K562 (cell line): ENCODE results near the gene TMEM120A. TPM values are rescaled to one million over a fixed set of nuclear protein-coding genes. Genes with fewer than 3 reads are reported as not detected.
"Not testable (repeated sequence)": the region's sequence is repeated elsewhere in the genome, so short reads cannot be mapped to it uniquely, and the experiment has no call there.

Source experiments
- ATAC-seq: fragments of 200-7000 bp; cut with Tn5 transposase; 3 replicates; pipeline ENCODE4 v1.9.1; 2020; ENCODE audit warnings: moderate library complexity
- BruUV-seq: library from RNA; stranded (reverse); fragments of 400-500 nt; replicated peaks from 2 replicates; lab custom pipeline; 2021; lab: Mats Ljungman, UMichigan
- CTCF ChIA-PET: fragments of 300-600 bp; formaldehyde crosslinking; extraction: SDS; loops from one replicate; lab custom pipeline; 2021; ENCODE audit warnings: low intra/inter-chr PET ratio; lab: Yijun Ruan, JAX
- POLR2A ChIA-PET: fragments of 300-600, 350-650 bp; sonication (Branson Sonifier 250); formaldehyde crosslinking; extraction: SDS; loops from one replicate; lab custom pipeline; 2021; ENCODE audit warnings: antibody characterized with exemption, inconsistent platforms; lab: Yijun Ruan, JAX
- DNase-seq, 4 experiments: peaks; one replicate each; pipeline versions ENCODE4 v3.0.0 to v3.0.0-alpha.2; 2011 to 2018; ENCODE audit warnings: low spot score in 3 of 4, mixed read lengths in 3 of 4; ENCODE audit errors: extremely low read depth in 1 of 4
- FAIRE-seq: peaks from 2 replicates; lab custom pipeline; 2011; peaks lifted over from hg19 to GRCh38; lab: Jason Lieb, UNC
- H2AFZ ChIP-seq: 2 replicates; pipeline ENCODE4 v1.6.0; 2011; ENCODE audit warnings: low read depth, low read length, control low read depth, inconsistent platforms
- H3K27ac ChIP-seq: fragments of 200-600 bp; 3 replicates; pipeline ENCODE4 v1.8.0; 2011; ENCODE audit warnings: low read depth, mild to moderate bottlenecking, control low read depth, inconsistent platforms, low read length, moderate library complexity, mixed read lengths; ENCODE audit errors: extremely low read depth
- H3K27me3 ChIP-seq, 2 experiments: fragments of 300-600 bp in 1 of 2; 2 replicates in 1 of 2; 3 replicates in 1 of 2; pipeline versions ENCODE4 v1.6.0 to v1.8.0; 2011; ENCODE audit warnings: inconsistent platforms in 2 of 2, low read length in 2 of 2, mild to moderate bottlenecking in 1 of 2, mixed read lengths in 1 of 2, moderate library complexity in 1 of 2; ENCODE audit not compliant: control insufficient read depth in 2 of 2, insufficient read depth in 2 of 2
- H3K36me3 ChIP-seq: fragments of 300-600 bp; 3 replicates; pipeline ENCODE4 v1.8.0; 2011; ENCODE audit warnings: mild to moderate bottlenecking, low read length, inconsistent platforms; ENCODE audit not compliant: control insufficient read depth, insufficient read depth
- H3K4me1 ChIP-seq, 2 experiments: fragments of 200-600 bp in 1 of 2; replicated peaks in 1 of 2; 2 replicates in 1 of 2; 3 replicates in 1 of 2; pipeline versions ENCODE4 v1.5.1 to v1.8.0; 2011; ENCODE audit warnings: inconsistent platforms in 2 of 2, low read length in 2 of 2, mild to moderate bottlenecking in 1 of 2, mixed read lengths in 1 of 2, moderate library complexity in 1 of 2; ENCODE audit not compliant: control insufficient read depth in 2 of 2, insufficient read depth in 2 of 2
- H3K4me2 ChIP-seq: 2 replicates; pipeline ENCODE4 v1.6.1; 2011; ENCODE audit warnings: low read length, control low read depth, inconsistent platforms, mixed read lengths; ENCODE audit not compliant: insufficient read depth
- H3K4me3 ChIP-seq: fragments of 200-600 bp; sonication (generic), shearing (Covaris generic); 2 replicates; pipeline ENCODE4 v1.5.1; 2016; ENCODE audit warnings: control low read depth, inconsistent platforms
- H3K79me2 ChIP-seq: fragments of 200-600 bp; 3 replicates; pipeline ENCODE4 v1.8.0; 2011; ENCODE audit warnings: low read length, inconsistent platforms; ENCODE audit not compliant: control insufficient read depth, insufficient read depth
- H3K9ac ChIP-seq, 2 experiments: 2 replicates each; pipeline versions ENCODE4 v1.6.0 to v1.6.1; 2011; ENCODE audit warnings: low read depth in 2 of 2, low read length in 2 of 2, control low read depth in 1 of 2, inconsistent platforms in 1 of 2, mild to moderate bottlenecking in 1 of 2, mixed read lengths in 1 of 2; ENCODE audit not compliant: insufficient read depth in 1 of 2
- H3K9me1 ChIP-seq: one replicate; pipeline ENCODE4 v1.6.0; 2011; ENCODE audit warnings: inconsistent platforms, mild to moderate bottlenecking, low read length, moderate library complexity; ENCODE audit not compliant: control insufficient read depth, insufficient read depth
- H3K9me3 ChIP-seq: replicated peaks from 2 replicates; pipeline ENCODE4 v1.5.1; 2011; ENCODE audit warnings: low read depth, low read length, inconsistent platforms; ENCODE audit not compliant: control insufficient read depth, insufficient read depth
- H4K20me1 ChIP-seq: replicated peaks from 2 replicates; pipeline ENCODE4 v1.6.1; 2011; ENCODE audit warnings: low read length, inconsistent platforms, mixed read lengths; ENCODE audit not compliant: control insufficient read depth, insufficient read depth
- ZBTB7A ChIP-seq: IDR thresholded peaks from 2 replicates; pipeline ENCODE4 v1.6.1; 2011; ENCODE audit warnings: low read depth, mild to moderate bottlenecking, low read length, moderate library complexity, borderline replicate concordance; ENCODE audit not compliant: control insufficient read depth
- ZNF316 ChIP-seq: fragments of 450-650 bp; IDR thresholded peaks from 2 replicates; pipeline ENCODE4 v1.6.1; 2016
- WGBS: fragments of 100-300 bp; shearing (Covaris generic); methylation state at CpG from one replicate; pipeline ENCODE4 v1.1.6; 2016; ENCODE audit warnings: low coverage, mixed read lengths; ENCODE audit not compliant: insufficient coverage; ENCODE audit errors: missing lambda C conversion rate; 5-methylcytosine and 5-hydroxymethylcytosine counted together
- in situ Hi-C: fragments of 300-500 bp; cut with MboI; formaldehyde crosslinking; loops from 4 replicates; pipeline ENCODE4 v1.15.0; 2018; ENCODE audit warnings: inconsistent platforms, mixed read lengths
- intact Hi-C: fragments of 100-400 bp; cut with micrococcal nuclease; formaldehyde crosslinking; loops from 2 replicates; pipeline ENCODE4 v1.14.2; 2022
- polyA plus RNA-seq, 8 experiments: library from polyadenylated mRNA; depleted of rRNA in 4 of 8; stranded (reverse) in 5 of 8; unstranded in 3 of 8; fragments of >200 nt; fragmentation: Nextera tagmentation in 2 of 8; fragmentation: Illumina TruSeq in 1 of 8; extraction: Ambion mirVana in 2 of 8; extraction: Trizol in 1 of 8; gene quantifications; 2 replicates each; pipeline versions ENCODE4 v1.2.1 to v1.2.3, GENCODE V29; 2011 to 2014; ENCODE audit warnings: inconsistent platforms in 1 of 8, missing spikeins in 1 of 8
- total RNA-seq, 7 experiments: library from RNA; depleted of rRNA in 6 of 7; stranded (reverse); fragments of >200 nt in 6 of 7; fragmentation: Illumina TruSeq in 2 of 7; extraction: Trizol in 2 of 7; gene quantifications; 2 replicates each; pipeline versions ENCODE4 v1.2.1 to v1.2.3, GENCODE V29; 2011 to 2021; ENCODE audit warnings: low replicate concordance in 1 of 7

Gene TMEM120A
- total and polyA plus RNA-seq, 9 of the 15 experiments (the other 6 are each of a cell fraction or from before 2014, with no cell fraction given): 2.3 to 90.2 (median 22.9) TPM

DNA sequence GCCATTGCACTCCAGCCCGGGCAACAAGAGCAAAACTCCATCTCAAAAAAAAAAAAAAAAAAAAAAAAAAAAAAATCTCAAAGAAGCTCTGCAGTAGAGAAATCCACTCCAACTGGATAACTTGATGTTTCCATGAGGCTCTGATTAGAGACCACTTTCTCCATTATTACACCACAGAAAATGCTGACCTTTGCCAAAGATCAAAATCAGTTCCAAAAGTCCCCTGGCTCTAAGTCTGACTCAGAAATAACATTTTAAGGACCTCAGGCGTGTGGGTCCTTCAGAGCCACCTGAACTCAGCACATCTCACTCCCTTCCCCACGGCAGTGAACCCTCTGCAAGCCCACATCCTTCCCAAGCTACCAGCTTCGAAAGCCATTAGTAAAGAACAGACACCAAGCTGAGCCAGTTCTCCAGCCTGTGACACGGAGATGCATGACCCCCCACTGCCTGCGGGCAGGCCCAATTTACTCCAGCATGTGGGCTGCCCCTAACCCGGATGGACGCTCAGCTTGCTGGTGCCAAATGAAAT lies 13.8 kb upstream of the TMEM120A start:
- BruUV-seq: no TSS peak
- WGBS: 69% methylated on average over 7 of the region's 8 CpGs
- TF ChIP-seq ZNF316 (peak; percentile 58), ZBTB7A (no peak)
- TF ChIP-seq, all 486 proteins: peak for 1
- ChIA-PET CTCF (no interaction called here), POLR2A (interaction anchor here (1.4 kb wide), 1 partner anchor 12 kb away, joined by 4 read pairs; no protein-coding TSS in a partner anchor)
- Histone ChIP-seq H2AFZ (no peak overlapping the region), H3K36me3 (peaks cover 23% of the 10 kb centered on the region), H3K4me3 (no peak overlapping the region), H3K4me1 (peaks cover 0 to 3% of the 10 kb centered on the region in 2 experiments; a peak in 1 of 5 replicates), H3K27ac (no peak overlapping the region), H3K4me2 (no peak overlapping the region), H3K27me3 (no peaks in the 10 kb centered on the region), H3K79me2 (no peaks in the 10 kb centered on the region), H4K20me1 (no peaks in the 10 kb centered on the region), H3K9me3 (no peaks in the 10 kb centered on the region), H3K9me1 (peaks cover 8% of the 10 kb centered on the region), H3K9ac (no peak overlapping the region)
- intact Hi-C loops: no loop called here
- in situ Hi-C loops: loop anchor here (25.0 kb wide), 1 partner anchor 571 kb away; no protein-coding TSS in a partner anchor
- no peak for ATAC-seq
- DNase-seq: peak in 1 of 4 experiments; percentile 6
- no peak for FAIRE-seq

GRCh38 chr7:76005004-76005403 lies 10.6 kb upstream of the TMEM120A start:
- peak overlapping the region in 1 of 2 experiments; percentile 46; a peak in 1 of 4 replicates for H3K9ac ChIP-seq
- in situ Hi-C loops: loop anchor here (25.0 kb wide), 1 partner anchor 568 kb away; no protein-coding TSS in a partner anchor
- H3K9me1 ChIP-seq, ATAC-seq, H4K20me1 ChIP-seq, BruUV-seq, H3K9me3 ChIP-seq, intact Hi-C loops, H3K27me3 ChIP-seq, H2AFZ ChIP-seq, H3K79me2 ChIP-seq, H3K4me1 ChIP-seq, H3K27ac ChIP-seq, H3K4me3 ChIP-seq, H3K4me2 ChIP-seq, DNase-seq, CTCF ChIA-PET, FAIRE-seq: not testable (repeated sequence)
- peaks cover 35% of the 10 kb centered on the region for H3K36me3 ChIP-seq
- WGBS: 75% methylated on average over 4 of the region's 4 CpGs
- POLR2A ChIA-PET: interaction anchor here (0.7 kb wide), 1 partner anchor 1543 kb away, joined by 3 read pairs; no protein-coding TSS in a partner anchor
